HCT116 (cell line): ENCODE measurements around the gene FSTL4. TPM values are rescaled to one million over a fixed set of nuclear protein-coding genes. Genes with fewer than 3 reads are reported as not detected.

ENCODE experiments used
- ATAC-seq: fragments of 200-7000 bp; cut with Tn5 transposase; 2 replicates; pipeline ENCODE4 v1.9.1; 2020; ENCODE audit warnings: mild to moderate bottlenecking, moderate library complexity
- BruUV-seq: library from RNA; stranded (reverse); fragments of 400-500 nt; replicated peaks from 2 replicates; lab custom pipeline; 2021; lab: Mats Ljungman, UMichigan
- CTCF ChIA-PET: fragments of 300-600 bp; sonication (Branson Sonifier 250); formaldehyde crosslinking; loops from one replicate; lab custom pipeline; 2021; ENCODE audit warnings: antibody characterized with exemption; lab: Charles Lee
- POLR2A ChIA-PET: fragments of 300-600, 350-600 bp; sonication (Branson Sonifier 250); formaldehyde crosslinking; loops from one replicate; lab custom pipeline; 2021; ENCODE audit warnings: antibody characterized with exemption; lab: Charles Lee
- RAD21 ChIA-PET, 2 experiments: fragments of 300-600 bp; sonication (Branson Sonifier 250); formaldehyde crosslinking; loops; one replicate each; lab custom pipeline; 2023; ENCODE audit warnings: low total read pairs in 2 of 2; ENCODE audit not compliant: uncharacterized antibody in 2 of 2, unreplicated experiment in 2 of 2, low non-redundant PET in 1 of 2; lab: Charles Lee
- DNase-seq: peaks from one replicate; pipeline ENCODE4 v3.0.0-alpha.2; 2010; ENCODE audit warnings: low read depth, low spot score
- H2AFZ ChIP-seq: fragments of 200-600 bp; shearing (Covaris generic), sonication (generic); 2 replicates; pipeline ENCODE4 v1.6.1; 2017; ENCODE audit warnings: low read depth, mixed run types, mixed read lengths, antibody characterized with exemption, low read length; ENCODE audit not compliant: poor library complexity, severe bottlenecking
- H3K27ac ChIP-seq: 2 replicates; pipeline ENCODE4 v1.5.1; 2012; ENCODE audit warnings: low read depth, low read length
- H3K27me3 ChIP-seq: fragments of 200-600 bp; sonication (generic); 2 replicates; pipeline ENCODE4 v1.6.1; 2016; ENCODE audit warnings: mixed run types, low read length, mixed read lengths; ENCODE audit not compliant: insufficient read depth
- H3K36me3 ChIP-seq, 2 experiments: fragments of 200-500 bp in 1 of 2; fragments of 200-600 bp in 1 of 2; sonication (Bioruptor generic) in 1 of 2; sonication (generic) in 1 of 2; 2 replicates each; pipeline versions ENCODE4 v1.5.1 to v1.6.1; 2014 to 2016; ENCODE audit warnings: low read length in 2 of 2, inconsistent platforms in 1 of 2, mixed read lengths in 1 of 2, mixed run types in 1 of 2; ENCODE audit not compliant: insufficient read depth in 2 of 2, control insufficient read depth in 1 of 2
- H3K4me1 ChIP-seq, 2 experiments: fragments of 200-600 bp in 1 of 2; sonication (generic) in 1 of 2; 2 replicates each; pipeline versions ENCODE4 v1.5.1 to v1.6.1; 2012 to 2017; ENCODE audit warnings: low read length in 2 of 2, inconsistent platforms in 1 of 2, mild to moderate bottlenecking in 1 of 2, mixed read lengths in 1 of 2, mixed run types in 1 of 2, moderate library complexity in 1 of 2; ENCODE audit not compliant: insufficient read depth in 2 of 2, control insufficient read depth in 1 of 2
- H3K4me2 ChIP-seq: fragments of 200-600 bp; sonication (generic); 2 replicates; pipeline ENCODE4 v1.6.1; 2017; ENCODE audit warnings: mixed run types, low read length, mixed read lengths
- H3K4me3 ChIP-seq, 2 experiments: fragments of 200-600 bp in 1 of 2; sonication (generic) in 1 of 2; replicated peaks in 1 of 2; 2 replicates each; pipeline ENCODE4 v1.5.1; 2011 to 2016; ENCODE audit warnings: low read length in 2 of 2, control low read depth in 1 of 2, low read depth in 1 of 2, mild to moderate bottlenecking in 1 of 2, mixed read lengths in 1 of 2, mixed run types in 1 of 2
- H3K79me2 ChIP-seq: fragments of 200-600 bp; sonication (generic); 2 replicates; pipeline ENCODE4 v1.6.1; 2017; ENCODE audit warnings: mild to moderate bottlenecking, mixed run types, low read length, moderate library complexity, mixed read lengths; ENCODE audit not compliant: insufficient read depth
- H3K9ac ChIP-seq: fragments of 200-600 bp; sonication (generic); 2 replicates; pipeline ENCODE4 v1.6.1; 2016; ENCODE audit warnings: low read length, mixed read lengths
- H3K9me2 ChIP-seq: fragments of 200-600 bp; sonication (generic), shearing (Covaris generic); 2 replicates; pipeline ENCODE4 v1.6.1; 2017; ENCODE audit warnings: mixed run types, mild to moderate bottlenecking, moderate library complexity; ENCODE audit not compliant: insufficient read depth
- H3K9me3 ChIP-seq, 2 experiments: fragments of 200-500 bp in 1 of 2; fragments of 200-600 bp in 1 of 2; sonication (Bioruptor generic) in 1 of 2; sonication (generic) in 1 of 2; 2 replicates each; pipeline ENCODE4 v1.6.1; 2014 to 2017; ENCODE audit warnings: low read length in 2 of 2, mixed read lengths in 2 of 2, inconsistent platforms in 1 of 2, low read depth in 1 of 2, mild to moderate bottlenecking in 1 of 2, mixed run types in 1 of 2, moderate library complexity in 1 of 2; ENCODE audit not compliant: control insufficient read depth in 1 of 2, insufficient read depth in 1 of 2
- H4K20me1 ChIP-seq: fragments of 200-600 bp; sonication (generic), shearing (Covaris generic); 2 replicates; pipeline ENCODE4 v1.6.1; 2017; ENCODE audit warnings: mixed run types, mild to moderate bottlenecking, moderate library complexity; ENCODE audit not compliant: insufficient read depth
- EZH2 ChIP-seq: fragments of 200-600 bp; sonication (generic); IDR thresholded peaks from 2 replicates; pipeline ENCODE4 v1.6.1; 2017; ENCODE audit warnings: antibody characterized with exemption, mixed run types
- EZH2phosphoT487 ChIP-seq: fragments of 200-600 bp; IDR thresholded peaks from 2 replicates; pipeline ENCODE4 v1.6.1; 2018; ENCODE audit warnings: antibody characterized with exemption, borderline replicate concordance
- RAD21 ChIP-seq: IDR thresholded peaks from 2 replicates; pipeline ENCODE4 v1.6.1; 2012; ENCODE audit warnings: low read depth, mild to moderate bottlenecking
- SIN3A ChIP-seq: IDR thresholded peaks from 2 replicates; pipeline ENCODE4 v1.6.1; 2012; ENCODE audit warnings: low read depth
- SRF ChIP-seq: IDR thresholded peaks from 2 replicates; pipeline ENCODE4 v1.6.1; 2012; ENCODE audit warnings: low read depth
- TCF7L2 ChIP-seq: IDR thresholded peaks from 2 replicates; pipeline ENCODE4 v1.7.0; 2011; ENCODE audit warnings: borderline replicate concordance, inconsistent platforms; ENCODE audit not compliant: insufficient read depth, insufficient read length; ENCODE audit errors: extremely low read depth
- YY1 ChIP-seq: IDR thresholded peaks from 2 replicates; pipeline ENCODE4 v1.6.1; 2011; ENCODE audit warnings: low read length, low read depth, moderate library complexity, mild to moderate bottlenecking; ENCODE audit not compliant: insufficient replicate concordance; ENCODE audit errors: extremely low read depth
- ZNF274 ChIP-seq: fragments of 200-500 bp; sonication (Bioruptor generic); IDR thresholded peaks from 2 replicates; pipeline ENCODE4 v1.6.1; 2014; ENCODE audit warnings: mild to moderate bottlenecking, low read depth, low read length, inconsistent platforms
- intact Hi-C: fragments of 100-400 bp; cut with micrococcal nuclease; formaldehyde crosslinking; loops from 2 replicates; pipeline ENCODE4 v1.10.0; 2022
- total RNA-seq: library from RNA; stranded (reverse); gene quantifications from one replicate; pipeline ENCODE4 v1.2.1, GENCODE V29; 2021; ENCODE audit not compliant: unreplicated experiment
- TF ChIP-seq, protein P1 (sequence below): IDR thresholded peaks from 2 replicates; pipeline ENCODE4 v1.6.1; 2012; ENCODE audit warnings: low read depth
- TF ChIP-seq, protein P2 (sequence below): IDR thresholded peaks from 2 replicates; pipeline ENCODE4 v1.6.1; 2012

Gene FSTL4
- total RNA-seq, 1 experiment from 2014 or later: 0.37 TPM

DNA sequence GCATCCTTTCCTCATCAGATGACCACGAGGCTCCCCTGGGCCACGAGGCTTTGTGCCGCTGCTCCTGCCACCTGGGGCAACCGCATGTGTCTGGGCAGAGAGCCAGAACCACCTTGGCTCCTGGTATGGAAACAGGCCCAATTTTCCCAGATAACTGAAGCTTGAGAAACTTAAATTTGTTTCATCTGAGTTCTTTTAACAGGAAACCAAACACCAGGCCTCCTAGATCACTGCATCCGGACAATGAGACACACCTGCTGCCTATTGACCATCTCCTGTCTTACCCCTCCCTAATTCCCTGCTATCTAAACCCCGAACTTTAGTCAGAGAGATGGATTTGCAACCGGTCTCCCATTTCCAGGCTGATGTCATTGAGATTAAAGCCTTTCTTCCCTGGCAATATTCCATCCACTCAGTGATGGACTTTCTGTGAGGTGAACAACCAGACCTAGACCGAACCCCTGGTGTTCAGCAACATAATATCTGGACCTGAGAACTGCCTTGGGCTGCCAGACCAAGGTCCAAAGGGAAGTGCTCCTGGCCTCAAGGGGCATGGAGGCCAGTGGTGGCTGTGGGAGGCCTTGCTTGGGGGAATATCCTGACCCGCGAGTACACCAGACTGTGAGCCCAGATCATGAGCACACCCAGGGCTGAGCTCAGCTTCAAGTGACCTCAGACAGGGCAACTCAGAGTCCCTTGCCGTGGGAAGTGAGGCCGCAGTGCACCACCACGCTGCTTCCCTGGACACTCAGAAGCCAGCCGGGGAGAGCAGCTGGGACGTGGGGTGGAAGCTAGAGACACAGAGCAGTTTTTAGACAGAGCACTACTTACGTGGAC is 360.8 kb downstream of the FSTL4 start:
- POLR2A ChIA-PET: no interaction called here
- Histone ChIP-seq H3K79me2 (no peaks in the 10 kb centered on the region), H3K4me2 (no peak overlapping the region), H3K27me3 (no peaks in the 10 kb centered on the region), H3K9ac (no peak overlapping the region), H2AFZ (no peak overlapping the region), H3K4me1 (peaks cover 6 to 27% of the 10 kb centered on the region in 2 experiments), H3K9me2 (no peaks in the 10 kb centered on the region), H3K4me3 (no peak overlapping the region), H3K9me3 (no peaks in the 10 kb centered on the region), H3K27ac (no peak overlapping the region), H3K36me3 (no peaks in the 10 kb centered on the region), H4K20me1 (no peaks in the 10 kb centered on the region)
- no TSS peak for BruUV-seq
- intact Hi-C loops: no loop called here
- RAD21 ChIA-PET: interaction anchor here in 1 of 2 experiments (0.6 kb wide), 1 partner anchor 215 kb away, joined by 4 read pairs; no protein-coding TSS in a partner anchor
- TF ChIP-seq TCF7L2 (no peak), RAD21 (no peak), YY1 (no peak), SIN3A (no peak), ZNF274 (no peak), SRF (no peak), EZH2phosphoT487 (no peak), EZH2 (no peak)
- TF ChIP-seq, protein P1, sequence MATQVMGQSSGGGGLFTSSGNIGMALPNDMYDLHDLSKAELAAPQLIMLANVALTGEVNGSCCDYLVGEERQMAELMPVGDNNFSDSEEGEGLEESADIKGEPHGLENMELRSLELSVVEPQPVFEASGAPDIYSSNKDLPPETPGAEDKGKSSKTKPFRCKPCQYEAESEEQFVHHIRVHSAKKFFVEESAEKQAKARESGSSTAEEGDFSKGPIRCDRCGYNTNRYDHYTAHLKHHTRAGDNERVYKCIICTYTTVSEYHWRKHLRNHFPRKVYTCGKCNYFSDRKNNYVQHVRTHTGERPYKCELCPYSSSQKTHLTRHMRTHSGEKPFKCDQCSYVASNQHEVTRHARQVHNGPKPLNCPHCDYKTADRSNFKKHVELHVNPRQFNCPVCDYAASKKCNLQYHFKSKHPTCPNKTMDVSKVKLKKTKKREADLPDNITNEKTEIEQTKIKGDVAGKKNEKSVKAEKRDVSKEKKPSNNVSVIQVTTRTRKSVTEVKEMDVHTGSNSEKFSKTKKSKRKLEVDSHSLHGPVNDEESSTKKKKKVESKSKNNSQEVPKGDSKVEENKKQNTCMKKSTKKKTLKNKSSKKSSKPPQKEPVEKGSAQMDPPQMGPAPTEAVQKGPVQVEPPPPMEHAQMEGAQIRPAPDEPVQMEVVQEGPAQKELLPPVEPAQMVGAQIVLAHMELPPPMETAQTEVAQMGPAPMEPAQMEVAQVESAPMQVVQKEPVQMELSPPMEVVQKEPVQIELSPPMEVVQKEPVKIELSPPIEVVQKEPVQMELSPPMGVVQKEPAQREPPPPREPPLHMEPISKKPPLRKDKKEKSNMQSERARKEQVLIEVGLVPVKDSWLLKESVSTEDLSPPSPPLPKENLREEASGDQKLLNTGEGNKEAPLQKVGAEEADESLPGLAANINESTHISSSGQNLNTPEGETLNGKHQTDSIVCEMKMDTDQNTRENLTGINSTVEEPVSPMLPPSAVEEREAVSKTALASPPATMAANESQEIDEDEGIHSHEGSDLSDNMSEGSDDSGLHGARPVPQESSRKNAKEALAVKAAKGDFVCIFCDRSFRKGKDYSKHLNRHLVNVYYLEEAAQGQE: no peak
- TF ChIP-seq, protein P2, sequence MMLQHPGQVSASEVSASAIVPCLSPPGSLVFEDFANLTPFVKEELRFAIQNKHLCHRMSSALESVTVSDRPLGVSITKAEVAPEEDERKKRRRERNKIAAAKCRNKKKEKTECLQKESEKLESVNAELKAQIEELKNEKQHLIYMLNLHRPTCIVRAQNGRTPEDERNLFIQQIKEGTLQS: no peak
- no peak for ATAC-seq
- DNase-seq: no peak
- CTCF ChIA-PET: no interaction called here
